DOHH2 (cell line): ENCODE data around the gene SLX4.

Experiments used
- H3F3A ChIP-seq: fragments of 200-600 bp; sonication (generic), shearing (Covaris generic); 2 replicates; pipeline ENCODE4 v1.6.0; 2016; ENCODE audit warnings: antibody characterized with exemption, mild to moderate bottlenecking; ENCODE audit not compliant: control insufficient read depth, insufficient read depth
- H3K27ac ChIP-seq: fragments of 200-600 bp; sonication (generic); 2 replicates; pipeline ENCODE4 v1.5.1; 2014; ENCODE audit warnings: low read depth, mild to moderate bottlenecking, low read length, moderate library complexity
- H3K27me3 ChIP-seq: fragments of 200-600 bp; sonication (generic); 2 replicates; pipeline ENCODE4 v1.6.1; 2014; ENCODE audit warnings: mild to moderate bottlenecking, low read length, mixed read lengths; ENCODE audit not compliant: control insufficient read depth
- H3K36me3 ChIP-seq: fragments of 200-600 bp; sonication (generic); 2 replicates; pipeline ENCODE4 v1.6.1; 2014; ENCODE audit warnings: mild to moderate bottlenecking, low read length, moderate library complexity, mixed read lengths; ENCODE audit not compliant: control insufficient read depth
- H3K4me1 ChIP-seq: fragments of 200-600 bp; sonication (generic); 2 replicates; pipeline ENCODE4 v1.6.1; 2014; ENCODE audit warnings: mild to moderate bottlenecking, low read length, mixed read lengths; ENCODE audit not compliant: control insufficient read depth
- H3K4me2 ChIP-seq: fragments of 200-600 bp; sonication (generic); 2 replicates; pipeline ENCODE4 v1.6.0; 2014; ENCODE audit warnings: mild to moderate bottlenecking, low read length, moderate library complexity
- H3K4me3 ChIP-seq: fragments of 200-600 bp; sonication (generic); 2 replicates; pipeline ENCODE4 v1.5.1; 2014; ENCODE audit warnings: mild to moderate bottlenecking, low read length, mixed read lengths
- H3K79me2 ChIP-seq: fragments of 200-600 bp; sonication (generic); 2 replicates; pipeline ENCODE4 v1.6.1; 2014; ENCODE audit warnings: mild to moderate bottlenecking, low read length, mixed read lengths; ENCODE audit not compliant: control insufficient read depth
- H3K9me2 ChIP-seq: fragments of 200-600 bp; sonication (generic); replicated peaks from 2 replicates; pipeline ENCODE4 v1.6.1; 2014; ENCODE audit warnings: mild to moderate bottlenecking, low read length, mixed read lengths; ENCODE audit not compliant: control insufficient read depth
- H3K9me3 ChIP-seq: fragments of 200-600 bp; sonication (generic); 2 replicates; pipeline ENCODE4 v1.6.1; 2014; ENCODE audit warnings: antibody characterized with exemption, low read length, mixed read lengths; ENCODE audit not compliant: control insufficient read depth, insufficient read depth
- H4K20me1 ChIP-seq: fragments of 200-600 bp; sonication (generic); 2 replicates; pipeline ENCODE4 v1.6.0; 2014; ENCODE audit warnings: low read depth, mild to moderate bottlenecking, antibody characterized with exemption, low read length, moderate library complexity; ENCODE audit not compliant: control insufficient read depth, insufficient read depth
- EZH2phosphoT487 ChIP-seq: fragments of 200-600 bp; sonication (generic); IDR thresholded peaks from 2 replicates; pipeline ENCODE4 v1.6.1; 2017; ENCODE audit warnings: borderline replicate concordance, mild to moderate bottlenecking, antibody characterized with exemption, low read length, moderate library complexity, mixed read lengths
- TF ChIP-seq, protein P1 (sequence below): fragments of 200-600 bp; sonication (generic); IDR thresholded peaks from one replicate; pipeline ENCODE4 v1.5.1; 2014; ENCODE audit warnings: antibody characterized with exemption, mild to moderate bottlenecking, low read depth, low read length; ENCODE audit not compliant: poor library complexity, severe bottlenecking

The SLX4 gene

GRCh38 chr16:3564130-3564888, 47.1 kb downstream of the SLX4 start:
- Histone ChIP-seq H3K27ac (no peak overlapping the region), H3K4me2 (no peak overlapping the region), H3K4me3 (no peak overlapping the region), H3K79me2 (peaks cover 14% of the 10 kb centered on the region), H4K20me1 (0 out of 2 replicates have a peak, but pooled peaks cover 3% of the 10 kb centered on the region), H3K27me3 (no peaks in the 10 kb centered on the region), H3K4me1 (no peaks in the 10 kb centered on the region), H3K9me2 (no peaks in the 10 kb centered on the region), H3K9me3 (no peaks in the 10 kb centered on the region), H3F3A (peaks cover 3% of the 10 kb centered on the region; the same call in 1 of the 2 replicates), H3K36me3 (peaks cover 73% of the 10 kb centered on the region)
- TF ChIP-seq EZH2phosphoT487, result no peak
- TF ChIP-seq, protein P1, sequence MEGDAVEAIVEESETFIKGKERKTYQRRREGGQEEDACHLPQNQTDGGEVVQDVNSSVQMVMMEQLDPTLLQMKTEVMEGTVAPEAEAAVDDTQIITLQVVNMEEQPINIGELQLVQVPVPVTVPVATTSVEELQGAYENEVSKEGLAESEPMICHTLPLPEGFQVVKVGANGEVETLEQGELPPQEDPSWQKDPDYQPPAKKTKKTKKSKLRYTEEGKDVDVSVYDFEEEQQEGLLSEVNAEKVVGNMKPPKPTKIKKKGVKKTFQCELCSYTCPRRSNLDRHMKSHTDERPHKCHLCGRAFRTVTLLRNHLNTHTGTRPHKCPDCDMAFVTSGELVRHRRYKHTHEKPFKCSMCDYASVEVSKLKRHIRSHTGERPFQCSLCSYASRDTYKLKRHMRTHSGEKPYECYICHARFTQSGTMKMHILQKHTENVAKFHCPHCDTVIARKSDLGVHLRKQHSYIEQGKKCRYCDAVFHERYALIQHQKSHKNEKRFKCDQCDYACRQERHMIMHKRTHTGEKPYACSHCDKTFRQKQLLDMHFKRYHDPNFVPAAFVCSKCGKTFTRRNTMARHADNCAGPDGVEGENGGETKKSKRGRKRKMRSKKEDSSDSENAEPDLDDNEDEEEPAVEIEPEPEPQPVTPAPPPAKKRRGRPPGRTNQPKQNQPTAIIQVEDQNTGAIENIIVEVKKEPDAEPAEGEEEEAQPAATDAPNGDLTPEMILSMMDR, result no peak

GRCh38 chr16:3562914-3563480, 48.4 kb downstream of the SLX4 start:
- Histone ChIP-seq H3K4me3 (no peak overlapping the region), H3K9me2 (no peaks in the 10 kb centered on the region), H3K79me2 (peaks cover 3% of the 10 kb centered on the region; the same call in 1 of the 2 replicates), H3K36me3 (peaks cover 73% of the 10 kb centered on the region), H3K27ac (no peak overlapping the region), H3K4me1 (no peaks in the 10 kb centered on the region), H3K9me3 (no peaks in the 10 kb centered on the region), H3K27me3 (no peaks in the 10 kb centered on the region), H3F3A (peaks cover 13% of the 10 kb centered on the region), H4K20me1 (0 out of 2 replicates have a peak, but pooled peaks cover 3% of the 10 kb centered on the region), H3K4me2 (no peak overlapping the region)
- TF ChIP-seq, protein P1, result no peak
- TF ChIP-seq EZH2phosphoT487, result no peak

DNA sequence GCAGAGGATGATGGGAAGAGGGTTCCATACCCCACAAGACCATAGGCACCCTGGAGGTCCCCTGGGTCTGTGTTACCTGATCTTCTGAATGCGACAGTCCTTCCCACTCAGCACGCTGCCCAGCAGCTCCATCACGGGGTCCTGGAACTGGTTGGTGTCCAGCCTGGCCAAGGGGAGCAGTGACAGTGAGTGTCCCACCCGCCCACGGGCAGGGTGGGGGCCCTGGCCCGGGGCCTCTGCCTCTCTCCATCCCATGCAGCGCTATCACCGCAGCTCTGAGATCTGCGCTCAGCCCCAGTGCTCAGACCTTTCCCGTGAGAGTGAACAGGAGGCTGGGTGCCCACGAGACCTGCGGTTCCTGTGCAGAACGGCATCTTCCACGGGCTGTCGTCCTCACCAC, 49.8 kb downstream of the SLX4 start:
- Histone ChIP-seq H3F3A (peaks cover 13% of the 10 kb centered on the region), H3K36me3 (peaks cover 82% of the 10 kb centered on the region), H3K4me1 (peaks cover 7% of the 10 kb centered on the region), H3K9me3 (no peaks in the 10 kb centered on the region), H4K20me1 (0 out of 2 replicates have a peak, but pooled peaks cover 3% of the 10 kb centered on the region), H3K9me2 (no peaks in the 10 kb centered on the region), H3K4me2 (no peak overlapping the region), H3K27ac (no peak overlapping the region), H3K79me2 (no peaks in the 10 kb centered on the region), H3K4me3 (no peak overlapping the region), H3K27me3 (no peaks in the 10 kb centered on the region)
- TF ChIP-seq, protein P1, result no peak
- no peak for TF ChIP-seq EZH2phosphoT487
